NCI-H82 treated with DMSO at 0.1 percent for 48 hours (cell line): ENCODE data around the gene ZNF688.

Experiments
- DNase-seq: peaks from one replicate; lab custom pipeline; 2025; ENCODE audit not compliant: unreplicated experiment; lab: John Stamatoyannopoulos, UW

Gene ZNF688

GRCh38 chr16:30521873-30522641, 49.5 kb downstream of the ZNF688 start:
- DNase-seq = no peak

GRCh38 chr16:30521476-30521872, 50.0 kb downstream of the ZNF688 start:
- no peak for DNase-seq
